Measurements from ENCODE around the gene GAK. TPM values are rescaled to one million over a fixed set of nuclear protein-coding genes. Genes with fewer than 3 reads are reported as not detected.

Gene GAK
- total and polyA plus RNA-seq, 2 of the 13 experiments (the other 11 are each of a cell fraction or from before 2014, with no cell fraction given) = 17.5 to 44.3 TPM

DNA sequence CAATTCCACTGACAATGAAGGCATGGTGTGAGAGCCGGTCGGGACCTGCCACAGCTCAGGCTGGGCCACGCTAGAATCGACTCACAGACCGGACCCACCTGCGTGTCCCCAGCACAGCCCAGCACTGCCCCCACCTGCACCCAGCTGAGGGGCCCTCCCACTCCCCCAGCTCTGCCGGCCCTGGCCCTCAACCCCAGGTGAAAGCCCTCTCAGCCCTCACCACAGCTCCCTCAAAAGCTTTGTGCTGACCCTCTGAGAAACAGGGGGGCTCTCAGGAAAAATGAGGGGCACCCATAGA lies 25.1 kb downstream of the GAK start (continued):
- TF ChIP-seq, protein P1, sequence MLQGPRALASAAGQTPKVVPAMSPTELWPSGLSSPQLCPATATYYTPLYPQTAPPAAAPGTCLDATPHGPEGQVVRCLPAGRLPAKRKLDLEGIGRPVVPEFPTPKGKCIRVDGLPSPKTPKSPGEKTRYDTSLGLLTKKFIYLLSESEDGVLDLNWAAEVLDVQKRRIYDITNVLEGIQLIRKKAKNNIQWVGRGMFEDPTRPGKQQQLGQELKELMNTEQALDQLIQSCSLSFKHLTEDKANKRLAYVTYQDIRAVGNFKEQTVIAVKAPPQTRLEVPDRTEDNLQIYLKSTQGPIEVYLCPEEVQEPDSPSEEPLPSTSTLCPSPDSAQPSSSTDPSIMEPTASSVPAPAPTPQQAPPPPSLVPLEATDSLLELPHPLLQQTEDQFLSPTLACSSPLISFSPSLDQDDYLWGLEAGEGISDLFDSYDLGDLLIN (CRISPR knock-in tag; IDR thresholded peaks at IDR 0.05; ENCODE audit: borderline replicate concordance) = no peak
- TF ChIP-seq ZNF263 (CRISPR knock-in tag; IDR thresholded peaks at IDR 0.05) = no peak
- TF ChIP-seq, protein P2, sequence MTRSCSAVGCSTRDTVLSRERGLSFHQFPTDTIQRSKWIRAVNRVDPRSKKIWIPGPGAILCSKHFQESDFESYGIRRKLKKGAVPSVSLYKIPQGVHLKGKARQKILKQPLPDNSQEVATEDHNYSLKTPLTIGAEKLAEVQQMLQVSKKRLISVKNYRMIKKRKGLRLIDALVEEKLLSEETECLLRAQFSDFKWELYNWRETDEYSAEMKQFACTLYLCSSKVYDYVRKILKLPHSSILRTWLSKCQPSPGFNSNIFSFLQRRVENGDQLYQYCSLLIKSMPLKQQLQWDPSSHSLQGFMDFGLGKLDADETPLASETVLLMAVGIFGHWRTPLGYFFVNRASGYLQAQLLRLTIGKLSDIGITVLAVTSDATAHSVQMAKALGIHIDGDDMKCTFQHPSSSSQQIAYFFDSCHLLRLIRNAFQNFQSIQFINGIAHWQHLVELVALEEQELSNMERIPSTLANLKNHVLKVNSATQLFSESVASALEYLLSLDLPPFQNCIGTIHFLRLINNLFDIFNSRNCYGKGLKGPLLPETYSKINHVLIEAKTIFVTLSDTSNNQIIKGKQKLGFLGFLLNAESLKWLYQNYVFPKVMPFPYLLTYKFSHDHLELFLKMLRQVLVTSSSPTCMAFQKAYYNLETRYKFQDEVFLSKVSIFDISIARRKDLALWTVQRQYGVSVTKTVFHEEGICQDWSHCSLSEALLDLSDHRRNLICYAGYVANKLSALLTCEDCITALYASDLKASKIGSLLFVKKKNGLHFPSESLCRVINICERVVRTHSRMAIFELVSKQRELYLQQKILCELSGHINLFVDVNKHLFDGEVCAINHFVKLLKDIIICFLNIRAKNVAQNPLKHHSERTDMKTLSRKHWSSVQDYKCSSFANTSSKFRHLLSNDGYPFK (CRISPR knock-in tag; IDR thresholded peaks at IDR 0.05; ENCODE audit: borderline replicate concordance) = no peak
- TF ChIP-seq ZSCAN9 (CRISPR knock-in tag; IDR thresholded peaks at IDR 0.05; ENCODE audit: borderline replicate concordance) = no peak
- no peak for TF ChIP-seq NR2F2 (IDR thresholded peaks at IDR 0.05; ENCODE audit: borderline replicate concordance, low read depth)
- no peak for TF ChIP-seq ISX (CRISPR knock-in tag; conservative IDR thresholded peaks at IDR 0.05)
- no peak for TF ChIP-seq NFKB2 (CRISPR knock-in tag; IDR thresholded peaks at IDR 0.05; ENCODE audit: borderline replicate concordance)
- no peak for TF ChIP-seq SMARCC2 (IDR thresholded peaks at IDR 0.05)
- no peak for TF ChIP-seq ZNF563 (CRISPR knock-in tag; IDR thresholded peaks at IDR 0.05)
- no peak for TF ChIP-seq ZNF550 (CRISPR knock-in tag; IDR thresholded peaks at IDR 0.05; ENCODE audit: borderline replicate concordance)
- TF ChIP-seq THYN1 (CRISPR knock-in tag; IDR thresholded peaks at IDR 0.05; ENCODE audit: borderline replicate concordance, low read depth) = no peak
